Measurements from ENCODE around the gene WDR43. TPM values are rescaled to one million over a fixed set of nuclear protein-coding genes. Genes with fewer than 3 reads are reported as not detected.

The WDR43 gene
- total and polyA plus RNA-seq, 9 of the 15 experiments (the other 6 are each of a cell fraction or from before 2014, with no cell fraction given) = 34.6 to 197 (median 105) TPM

DNA sequence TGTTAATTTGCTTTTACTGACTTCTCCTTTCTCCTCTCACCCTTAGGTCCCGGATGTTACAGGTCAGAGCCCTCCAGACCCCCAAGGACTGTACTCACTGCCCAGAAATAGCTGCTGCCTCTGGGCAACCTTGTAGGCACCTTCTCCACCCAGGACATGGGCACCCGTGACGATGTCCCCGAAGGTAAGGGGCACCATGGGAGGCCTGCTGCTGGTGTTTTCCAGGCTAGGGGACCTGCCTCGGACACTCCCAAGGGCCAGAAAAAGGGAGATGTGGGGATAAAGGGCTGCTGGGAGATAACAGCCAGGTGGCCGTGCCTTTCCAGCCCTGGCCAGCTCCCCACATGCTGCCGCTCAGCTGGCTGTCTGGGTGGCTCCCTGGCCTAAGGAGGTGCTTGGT, 100.2 kb downstream of the WDR43 start (continued):
- TF ChIP-seq, protein P1, sequence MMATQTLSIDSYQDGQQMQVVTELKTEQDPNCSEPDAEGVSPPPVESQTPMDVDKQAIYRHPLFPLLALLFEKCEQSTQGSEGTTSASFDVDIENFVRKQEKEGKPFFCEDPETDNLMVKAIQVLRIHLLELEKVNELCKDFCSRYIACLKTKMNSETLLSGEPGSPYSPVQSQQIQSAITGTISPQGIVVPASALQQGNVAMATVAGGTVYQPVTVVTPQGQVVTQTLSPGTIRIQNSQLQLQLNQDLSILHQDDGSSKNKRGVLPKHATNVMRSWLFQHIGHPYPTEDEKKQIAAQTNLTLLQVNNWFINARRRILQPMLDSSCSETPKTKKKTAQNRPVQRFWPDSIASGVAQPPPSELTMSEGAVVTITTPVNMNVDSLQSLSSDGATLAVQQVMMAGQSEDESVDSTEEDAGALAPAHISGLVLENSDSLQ (IDR thresholded peaks at IDR 0.05) = no peak
- TF ChIP-seq ZBTB17 (CRISPR knock-in tag; IDR thresholded peaks at IDR 0.05) (no peak), KDM4B (IDR thresholded peaks at IDR 0.05; ENCODE audit: borderline replicate concordance in 2 of 2, low read depth in 1 of 2) (no peak), CBX3 (IDR thresholded peaks at IDR 0.05; ENCODE audit: borderline replicate concordance in 1 of 2, low read length in 2 of 2) (no peak), RAD51 (IDR thresholded peaks at IDR 0.05; ENCODE audit: borderline replicate concordance, low read depth) (no peak), KAT2B (IDR thresholded peaks at IDR 0.05; ENCODE audit: low read depth, low read length) (no peak)

DNA sequence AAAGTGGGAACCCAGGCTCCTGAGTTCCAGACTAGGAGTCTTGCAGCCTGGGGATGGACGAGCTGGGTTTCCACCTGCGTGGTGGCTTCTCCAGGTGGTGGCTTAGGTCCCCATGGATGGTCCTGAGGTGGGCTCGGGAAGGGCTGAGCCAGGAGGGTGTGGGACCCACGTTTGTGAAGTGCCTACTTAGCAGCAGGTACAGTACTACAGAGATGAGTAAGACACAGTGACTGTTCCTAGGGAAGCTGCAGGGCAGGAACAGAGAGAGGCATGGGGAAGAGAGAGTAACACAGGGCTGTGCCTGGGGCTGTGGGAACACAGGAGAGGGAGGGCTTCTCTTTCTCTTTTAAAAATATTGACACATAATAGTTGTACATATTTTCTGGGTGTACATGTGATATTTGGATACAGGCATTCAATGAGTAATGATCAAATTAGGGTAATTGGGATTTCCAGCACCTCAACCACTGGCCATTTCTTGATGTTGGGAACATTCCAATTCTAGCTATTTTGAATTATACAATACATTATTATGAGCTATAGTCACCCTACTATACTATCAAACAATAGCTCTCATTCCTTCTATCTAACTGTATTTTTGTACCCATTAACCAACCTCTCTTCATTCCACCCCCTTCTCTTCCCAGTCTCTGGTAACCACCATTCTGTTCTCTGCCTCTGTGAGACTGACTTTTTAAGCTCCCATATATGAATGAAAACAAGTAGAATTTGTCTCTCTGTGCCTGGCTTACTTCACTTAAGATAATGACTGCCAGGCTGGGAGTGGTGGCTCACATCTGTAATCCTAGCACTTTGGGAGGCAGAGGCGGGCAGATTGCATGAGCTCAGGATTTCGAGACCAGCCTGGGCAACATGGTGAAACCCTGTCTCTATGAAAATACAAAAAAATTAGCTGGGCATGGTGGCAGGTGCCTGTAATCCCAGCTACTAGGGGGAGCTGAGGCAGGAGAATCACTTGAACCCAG, 101.6 kb downstream of the WDR43 start:
- H3K9me1 ChIP-seq (ENCODE audit: control insufficient read depth, insufficient read depth, low read length) = peaks cover 3% of the 10 kb centered on the region
- no TSS peak for BruUV-seq (replicated peaks)
- no peak overlapping the region for H3K4me3 ChIP-seq
- H3K4me2 ChIP-seq (ENCODE audit: insufficient read depth, low read length) = no peak overlapping the region
- H3K9ac ChIP-seq (ENCODE audit: insufficient read depth in 1 of 2, low read depth in 2 of 2, low read length in 2 of 2) = no peak overlapping the region; a peak in 1 of 4 replicates
- POLR2A ChIA-PET = interaction anchor here (1.3 kb wide), 1 partner anchor 243 kb away, joined by 3 read pairs; no protein-coding TSS in a partner anchor
- peaks cover 4% of the 10 kb centered on the region; the same call in 1 of the 2 replicates for H4K20me1 ChIP-seq (replicated peaks; ENCODE audit: control insufficient read depth, insufficient read depth, low read length)
- in situ Hi-C loops (cut with MboI) = no loop called here
- CTCF ChIA-PET (ENCODE audit: low intra/inter-chr PET ratio) = no interaction called here
- no peaks in the 10 kb centered on the region for H3K36me3 ChIP-seq (ENCODE audit: control insufficient read depth, insufficient read depth, low read length)
- WGBS (ENCODE audit: insufficient coverage, low coverage, missing lambda C conversion rate) = 0% methylated on average over 5 of the region's 6 CpGs
- no peaks in the 10 kb centered on the region for H3K79me2 ChIP-seq (ENCODE audit: control insufficient read depth, insufficient read depth, low read length)
- H3K4me1 ChIP-seq (replicated peaks in 1 of 2; ENCODE audit: control insufficient read depth in 2 of 2, insufficient read depth in 2 of 2, low read length in 2 of 2) = peaks cover 0 to 3% of the 10 kb centered on the region in 2 experiments; a peak in 1 of 5 replicates
- H3K27ac ChIP-seq (ENCODE audit: extremely low read depth, low read depth, low read length) = no peak overlapping the region
- DNase-seq (ENCODE audit: extremely low read depth in 1 of 4, low spot score in 3 of 4) = no peak
- intact Hi-C loops (cut with micrococcal nuclease) = no loop called here
- no peak for ATAC-seq
- H3K27me3 ChIP-seq (ENCODE audit: control insufficient read depth in 2 of 2, insufficient read depth in 2 of 2, low read length in 2 of 2) = peaks cover 24 to 79% of the 10 kb centered on the region in 2 experiments
- no peak overlapping the region for H2AFZ ChIP-seq (ENCODE audit: low read depth, low read length)
- no peaks in the 10 kb centered on the region for H3K9me3 ChIP-seq (replicated peaks; ENCODE audit: control insufficient read depth, insufficient read depth, low read depth, low read length)
- FAIRE-seq = no peak
- TF ChIP-seq BRD4 (IDR thresholded peaks at IDR 0.05) (no peak), ZNF146 (CRISPR knock-in tag; IDR thresholded peaks at IDR 0.05; ENCODE audit: unreplicated experiment) (no peak), NFE2L1 (tag; IDR thresholded peaks at IDR 0.05; ENCODE audit: borderline replicate concordance, low read depth) (no peak), ZNF274 (IDR thresholded peaks at IDR 0.05; ENCODE audit: borderline replicate concordance, low read depth, low read length) (no peak), IRF2 (CRISPR knock-in tag; IDR thresholded peaks at IDR 0.05) (no peak), EP300 (IDR thresholded peaks at IDR 0.05; ENCODE audit: low read length) (no peak), RAD21 (CRISPR knock-in tag; conservative IDR thresholded peaks at IDR 0.05 in 1 of 2, IDR thresholded peaks at IDR 0.05 in 1 of 2) (no peak), FOXP1 (CRISPR knock-in tag; IDR thresholded peaks at IDR 0.05) (no peak), MAZ (CRISPR knock-in tag; conservative IDR thresholded peaks at IDR 0.05 in 1 of 2, IDR thresholded peaks at IDR 0.05 in 1 of 2) (no peak), ZNF436 (CRISPR knock-in tag; IDR thresholded peaks at IDR 0.05) (no peak), SMARCC2 (IDR thresholded peaks at IDR 0.05; ENCODE audit: low read depth) (no peak)
- TF ChIP-seq, protein P2, sequence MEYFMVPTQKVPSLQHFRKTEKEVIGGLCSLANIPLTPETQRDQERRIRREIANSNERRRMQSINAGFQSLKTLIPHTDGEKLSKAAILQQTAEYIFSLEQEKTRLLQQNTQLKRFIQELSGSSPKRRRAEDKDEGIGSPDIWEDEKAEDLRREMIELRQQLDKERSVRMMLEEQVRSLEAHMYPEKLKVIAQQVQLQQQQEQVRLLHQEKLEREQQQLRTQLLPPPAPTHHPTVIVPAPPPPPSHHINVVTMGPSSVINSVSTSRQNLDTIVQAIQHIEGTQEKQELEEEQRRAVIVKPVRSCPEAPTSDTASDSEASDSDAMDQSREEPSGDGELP (CRISPR knock-in tag; IDR thresholded peaks at IDR 0.05; ENCODE audit: borderline replicate concordance) = no peak
